ENCODE data around the gene KMT2C. TPM values are rescaled to one million over a fixed set of nuclear protein-coding genes. Genes with fewer than 3 reads are reported as not detected.
"Not testable (repeated sequence)": the region's sequence is repeated elsewhere in the genome, so short reads cannot be mapped to it uniquely, and the experiment has no call there.

Gene KMT2C
- total RNA-seq, 4 donors from 2014 or later: 84.2 to 185 (median 111) TPM

DNA sequence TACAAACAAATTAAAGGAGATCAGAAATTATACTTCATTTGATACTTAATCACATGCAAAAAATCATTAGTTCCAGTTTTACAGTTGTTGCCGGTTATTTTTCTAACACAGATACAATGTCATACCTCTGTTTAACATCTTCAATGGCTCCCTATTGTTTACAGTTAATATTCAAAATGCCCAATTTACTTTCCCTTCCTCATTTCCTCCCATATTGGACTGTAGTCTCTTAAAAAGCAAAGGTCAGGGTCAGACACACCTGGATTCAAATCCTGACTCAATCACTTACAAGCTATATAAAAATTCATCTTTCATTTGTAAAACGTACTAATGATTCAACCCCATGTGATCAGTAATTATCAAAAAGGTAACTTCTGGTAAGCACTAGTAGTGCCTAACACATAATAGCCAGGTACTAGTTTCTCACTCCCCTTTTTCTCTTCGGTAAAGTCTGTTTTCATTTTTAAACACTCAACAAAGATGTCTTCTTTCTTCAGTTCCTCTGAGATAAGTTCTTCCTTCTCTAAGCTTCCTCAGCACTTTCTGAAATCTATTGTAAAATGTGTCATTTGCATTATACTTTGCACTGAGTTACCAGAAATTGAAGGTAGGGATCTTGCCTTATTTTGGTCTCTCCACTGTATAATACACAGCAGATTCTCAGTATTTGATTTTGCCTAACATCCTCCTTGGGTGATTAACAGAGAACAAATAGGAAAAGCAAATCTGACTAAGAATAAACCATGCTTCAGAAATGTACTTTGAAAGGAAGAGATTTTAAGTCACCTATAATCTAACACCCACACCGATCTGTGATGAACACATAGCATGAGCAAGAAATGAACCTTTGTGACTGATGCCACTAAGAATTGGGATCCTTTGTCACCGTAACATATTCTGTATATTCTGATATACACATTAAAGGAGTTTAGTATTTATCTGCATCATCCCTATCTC is 16.1 kb downstream of the KMT2C start:
- no peak for DNase-seq
- no peaks in the 10 kb centered on the region for H3K9me3 ChIP-seq
- H3K4me1 ChIP-seq: peaks cover 0 to 2% (median 0%) of the 10 kb centered on the region in 4 donors
- H3K27me3 ChIP-seq: no peaks in the 10 kb centered on the region
- no peaks in the 10 kb centered on the region for H3K36me3 ChIP-seq
- no peak overlapping the region for H3K27ac ChIP-seq
- TF ChIP-seq, protein P1, sequence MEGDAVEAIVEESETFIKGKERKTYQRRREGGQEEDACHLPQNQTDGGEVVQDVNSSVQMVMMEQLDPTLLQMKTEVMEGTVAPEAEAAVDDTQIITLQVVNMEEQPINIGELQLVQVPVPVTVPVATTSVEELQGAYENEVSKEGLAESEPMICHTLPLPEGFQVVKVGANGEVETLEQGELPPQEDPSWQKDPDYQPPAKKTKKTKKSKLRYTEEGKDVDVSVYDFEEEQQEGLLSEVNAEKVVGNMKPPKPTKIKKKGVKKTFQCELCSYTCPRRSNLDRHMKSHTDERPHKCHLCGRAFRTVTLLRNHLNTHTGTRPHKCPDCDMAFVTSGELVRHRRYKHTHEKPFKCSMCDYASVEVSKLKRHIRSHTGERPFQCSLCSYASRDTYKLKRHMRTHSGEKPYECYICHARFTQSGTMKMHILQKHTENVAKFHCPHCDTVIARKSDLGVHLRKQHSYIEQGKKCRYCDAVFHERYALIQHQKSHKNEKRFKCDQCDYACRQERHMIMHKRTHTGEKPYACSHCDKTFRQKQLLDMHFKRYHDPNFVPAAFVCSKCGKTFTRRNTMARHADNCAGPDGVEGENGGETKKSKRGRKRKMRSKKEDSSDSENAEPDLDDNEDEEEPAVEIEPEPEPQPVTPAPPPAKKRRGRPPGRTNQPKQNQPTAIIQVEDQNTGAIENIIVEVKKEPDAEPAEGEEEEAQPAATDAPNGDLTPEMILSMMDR (IDR thresholded peaks at IDR 0.05): no peak
- no peak for TF ChIP-seq POLR2A (IDR thresholded peaks at IDR 0.05)
- H3K4me3 ChIP-seq: no peak overlapping the region

DNA sequence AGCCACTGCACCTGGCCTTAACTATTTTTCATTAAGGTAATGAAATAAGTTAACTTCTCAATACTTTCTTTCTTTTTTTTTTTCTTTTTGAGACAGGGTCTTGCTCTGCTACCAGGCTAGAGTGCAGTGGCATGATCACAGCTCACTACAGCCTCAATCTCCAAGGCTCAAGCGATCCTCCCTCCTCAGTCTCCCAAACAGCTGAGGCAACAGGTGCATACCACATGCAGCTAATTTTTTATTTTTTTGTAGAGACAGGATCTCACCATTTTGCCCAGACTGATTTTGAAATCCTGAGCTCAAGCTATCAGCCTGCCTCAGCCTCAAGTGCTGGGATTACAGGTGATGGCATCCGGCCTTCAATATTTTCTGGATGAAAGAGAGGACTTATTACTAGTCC is 21.0 kb downstream of the KMT2C start:
- Histone ChIP-seq H3K4me1 (peaks cover 0 to 6% (median 0%) of the 10 kb centered on the region in 4 donors), H3K27me3 (no peaks in the 10 kb centered on the region), H3K9me3 (no peaks in the 10 kb centered on the region), H3K4me3 (no peak overlapping the region), H3K36me3 (no peaks in the 10 kb centered on the region), H3K27ac (no peak overlapping the region)
- no peak for DNase-seq
- TF ChIP-seq, protein P1 (IDR thresholded peaks at IDR 0.05): no peak
- TF ChIP-seq POLR2A (IDR thresholded peaks at IDR 0.05): no peak

DNA sequence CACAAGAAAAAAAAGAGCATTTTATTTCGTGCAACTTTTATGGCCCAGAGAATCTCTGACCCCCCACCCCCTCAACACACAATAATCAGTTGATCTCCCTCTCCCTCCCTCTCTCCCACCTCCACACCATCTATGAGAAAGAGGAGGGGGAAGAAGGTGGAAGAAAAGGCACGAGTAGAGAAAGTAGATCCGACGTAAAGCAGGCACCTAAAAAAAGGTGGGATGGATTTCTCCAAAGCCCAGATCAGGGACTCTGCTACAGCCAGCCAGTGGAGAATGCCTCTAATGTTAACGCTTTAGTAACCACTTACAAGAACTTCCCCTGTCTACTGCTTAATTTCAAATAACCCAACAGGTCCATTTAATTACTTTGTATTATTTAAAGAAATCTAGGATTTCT is 24.4 kb downstream of the KMT2C start:
- TF ChIP-seq, protein P1 (IDR thresholded peaks at IDR 0.05): no peak
- TF ChIP-seq POLR2A (IDR thresholded peaks at IDR 0.05): no peak
- H3K36me3 ChIP-seq: no peaks in the 10 kb centered on the region
- H3K4me3 ChIP-seq: no peak overlapping the region
- no peaks in the 10 kb centered on the region for H3K27me3 ChIP-seq
- H3K9me3 ChIP-seq: no peaks in the 10 kb centered on the region
- no peak overlapping the region for H3K27ac ChIP-seq
- no peak for DNase-seq
- peaks cover 0 to 6% (median 0%) of the 10 kb centered on the region in 4 donors for H3K4me1 ChIP-seq

DNA sequence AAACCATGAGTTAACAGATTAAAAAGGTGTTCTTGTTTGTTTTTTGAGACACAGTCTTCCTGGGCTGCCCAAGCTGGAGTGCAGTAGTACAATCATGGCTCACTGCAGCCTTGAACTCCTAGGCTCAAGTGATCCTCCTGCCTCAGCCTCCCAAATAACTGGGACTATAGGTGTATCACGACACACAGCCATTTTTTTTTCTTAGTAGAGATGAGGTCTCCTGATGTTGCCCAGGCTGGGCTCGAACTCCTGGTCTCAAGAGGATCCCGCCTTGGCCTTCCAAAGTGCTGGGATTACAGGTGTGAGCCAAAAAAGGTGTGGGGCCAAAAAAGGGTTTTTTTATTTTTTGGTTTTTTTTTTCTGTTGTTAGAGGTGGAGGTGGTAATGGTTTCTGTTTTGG is 29.3 kb downstream of the KMT2C start:
- no peaks in the 10 kb centered on the region for H3K27me3 ChIP-seq
- no peak for DNase-seq
- no peak for TF ChIP-seq POLR2A (IDR thresholded peaks at IDR 0.05)
- TF ChIP-seq, protein P1 (IDR thresholded peaks at IDR 0.05): no peak
- no peak overlapping the region for H3K27ac ChIP-seq
- H3K4me1 ChIP-seq: no peaks in the 10 kb centered on the region
- H3K4me3 ChIP-seq: no peak overlapping the region
- no peaks in the 10 kb centered on the region for H3K36me3 ChIP-seq
- no peaks in the 10 kb centered on the region for H3K9me3 ChIP-seq

DNA sequence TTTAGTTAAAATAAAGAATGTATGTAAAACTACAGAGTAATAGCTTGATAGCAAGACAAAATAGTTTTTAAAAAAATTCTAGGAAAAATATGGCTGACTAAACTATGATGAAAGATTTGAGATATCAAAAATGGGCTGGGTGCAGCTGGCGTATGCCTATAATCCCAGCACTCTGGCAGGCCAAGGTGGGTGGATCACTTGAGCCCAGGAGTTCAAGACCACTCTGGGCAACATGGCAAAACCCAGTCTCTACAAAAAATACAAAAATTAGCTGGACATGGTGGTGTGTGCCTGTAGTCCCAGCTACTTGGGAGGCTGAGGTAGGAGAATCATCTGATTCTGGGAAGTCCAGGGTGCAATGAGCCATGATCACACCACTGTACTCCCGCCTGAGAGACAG is 29.8 kb downstream of the KMT2C start:
- H3K4me1 ChIP-seq, H3K4me3 ChIP-seq, H3K27me3 ChIP-seq, H3K27ac ChIP-seq, DNase-seq, H3K36me3 ChIP-seq, H3K9me3 ChIP-seq: not testable (repeated sequence)

DNA sequence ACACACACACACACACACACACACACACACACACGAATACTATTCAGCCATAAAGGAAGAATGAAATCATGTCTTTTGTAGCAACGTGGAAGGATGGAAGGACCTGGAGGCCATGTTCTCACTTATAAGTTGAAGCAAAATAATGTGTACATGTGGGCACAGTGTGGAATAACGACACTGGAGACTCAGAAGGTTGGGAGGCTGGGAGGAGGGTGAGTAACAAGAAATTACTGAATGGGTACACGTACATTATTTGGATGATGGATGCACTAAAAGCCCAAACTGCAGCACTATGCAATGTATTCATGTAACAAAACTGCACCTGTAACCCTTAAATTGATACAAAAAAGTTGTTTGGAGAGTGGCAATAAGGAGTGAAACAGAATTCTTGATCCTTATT is 32.1 kb downstream of the KMT2C start:
- no peak overlapping the region for H3K4me3 ChIP-seq
- no peak for TF ChIP-seq POLR2A (IDR thresholded peaks at IDR 0.05)
- TF ChIP-seq, protein P1 (IDR thresholded peaks at IDR 0.05): no peak
- H3K36me3 ChIP-seq: no peaks in the 10 kb centered on the region
- DNase-seq: peak in 1 of 3 donors; percentile 41
- H3K4me1 ChIP-seq: no peaks in the 10 kb centered on the region
- no peaks in the 10 kb centered on the region for H3K27me3 ChIP-seq
- H3K27ac ChIP-seq: no peak overlapping the region
- no peaks in the 10 kb centered on the region for H3K9me3 ChIP-seq

All from Peyer's patch (tissue), 4 donors.